ENCODE results near the gene ACAD9. TPM values are rescaled to one million over a fixed set of nuclear protein-coding genes. Genes with fewer than 3 reads are reported as not detected.
A peak's percentile ranks its signal among the peaks of the same experiment; 100 is the strongest.

The ACAD9 gene
- total and polyA plus RNA-seq, 9 of the 15 experiments (the other 6 are each of a cell fraction or from before 2014, with no cell fraction given): 10.2 to 32.6 (median 22.8) TPM

DNA sequence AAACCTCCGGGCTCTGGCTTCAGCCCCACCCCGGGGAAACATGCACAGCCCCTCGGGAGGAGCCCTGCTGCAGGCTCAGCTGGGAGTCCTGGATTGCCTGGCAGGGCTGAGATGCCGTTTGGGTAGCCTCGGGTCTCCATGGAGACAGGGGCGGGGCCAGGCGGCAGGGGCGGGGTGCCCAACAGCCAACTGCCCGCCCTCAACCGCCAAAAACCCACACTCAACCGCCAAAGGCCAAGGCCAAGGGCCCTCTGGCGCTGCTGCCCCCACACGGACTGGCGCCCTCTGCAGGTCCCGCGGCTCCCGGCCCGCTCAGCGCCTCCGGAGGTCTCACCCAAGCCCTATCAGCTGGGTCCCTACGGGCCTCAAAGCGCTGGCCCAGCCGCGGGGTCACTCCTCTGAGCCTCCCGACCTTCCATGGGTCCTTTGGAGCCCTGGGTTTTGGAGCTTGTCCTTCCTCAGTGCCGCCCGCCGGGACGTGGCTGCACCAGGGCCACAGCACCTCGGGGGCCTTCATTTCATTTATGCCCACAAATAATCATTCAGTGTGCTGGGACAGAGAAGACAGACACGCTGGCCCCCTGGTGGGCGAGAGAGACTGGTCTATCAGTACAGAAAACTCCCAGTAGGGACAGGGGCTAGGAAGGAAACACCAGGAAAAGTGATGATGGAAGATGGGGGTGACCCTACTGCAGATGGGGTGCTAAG, 33.5 kb upstream of the ACAD9 start (continued):
- TF ChIP-seq BRCA1 (IDR thresholded peaks at IDR 0.05) (no peak), BRCA1 (CRISPR knock-in tag; IDR thresholded peaks at IDR 0.05) (no peak), YY1 (IDR thresholded peaks at IDR 0.05; ENCODE audit: borderline replicate concordance in 1 of 3, control insufficient read depth in 1 of 3, extremely low read depth in 1 of 3, insufficient read depth in 3 of 3, insufficient read length in 1 of 3, insufficient replicate concordance in 2 of 3, low read depth in 1 of 3, low read length in 2 of 3) (peak in 1 of 3 experiments; percentile 48), FOXA3 (CRISPR knock-in tag; conservative IDR thresholded peaks at IDR 0.05 in 1 of 2, IDR thresholded peaks at IDR 0.05 in 1 of 2) (no peak), HDAC3 (IDR thresholded peaks at IDR 0.05; ENCODE audit: borderline replicate concordance, partially characterized antibody) (no peak), TSC22D4 (tag; IDR thresholded peaks at IDR 0.05) (no peak), PHF8 (IDR thresholded peaks at IDR 0.05; ENCODE audit: borderline replicate concordance, low read length) (peak; percentile 37; the same call in 1 of the 2 replicates), ZNF561 (CRISPR knock-in tag; conservative IDR thresholded peaks at IDR 0.05) (no peak), NKRF (IDR thresholded peaks at IDR 0.05; ENCODE audit: borderline replicate concordance) (no peak), HLTF (IDR thresholded peaks at IDR 0.05) (no peak), SMARCA4 (IDR thresholded peaks at IDR 0.05) (0 out of 2 replicates have a peak, but pooled peaks have one; percentile 31), POLR3A (IDR thresholded peaks at IDR 0.05; ENCODE audit: borderline replicate concordance, extremely low read depth, insufficient read depth, insufficient read length) (no peak), RHOXF2B (CRISPR knock-in tag; conservative IDR thresholded peaks at IDR 0.05) (no peak), HDGF (IDR thresholded peaks at IDR 0.05) (no peak), PCBP2 (IDR thresholded peaks at IDR 0.05; ENCODE audit: low read depth, low read length, poor library complexity, severe bottlenecking) (no peak), ARHGAP35 (IDR thresholded peaks at IDR 0.05; ENCODE audit: partially characterized antibody) (no peak), EZH2 (IDR thresholded peaks at IDR 0.05; ENCODE audit: borderline replicate concordance, low read depth, low read length) (no peak), RAD51 (IDR thresholded peaks at IDR 0.05; ENCODE audit: borderline replicate concordance, low read depth) (peak; percentile 17; the same call in 1 of the 2 replicates), HOXB6 (CRISPR knock-in tag; IDR thresholded peaks at IDR 0.05; ENCODE audit: borderline replicate concordance) (no peak), ZNF354B (CRISPR knock-in tag; IDR thresholded peaks at IDR 0.05) (no peak), NONO (IDR thresholded peaks at IDR 0.05; ENCODE audit: low read depth in 2 of 2, low read length in 1 of 2) (0 out of 4 replicates have a peak, but pooled peaks of 1 of the 2 experiments have one; percentile 42), EP400 (IDR thresholded peaks at IDR 0.05) (peak; percentile 49; the same call in 1 of the 2 replicates), ZNF239 (CRISPR knock-in tag; IDR thresholded peaks at IDR 0.05) (no peak)
